Ishikawa (cell line): ENCODE results near the gene KCNAB1.

Experiments
- CEBPB ChIP-seq: IDR thresholded peaks from 2 replicates; pipeline ENCODE4 v1.6.1; 2012
- CREB1 ChIP-seq: IDR thresholded peaks from 2 replicates; pipeline ENCODE4 v1.6.1; 2012; ENCODE audit warnings: low read depth
- EGR1 ChIP-seq: IDR thresholded peaks from 2 replicates; pipeline ENCODE4 v1.6.1; 2012
- EP300 ChIP-seq: IDR thresholded peaks from 2 replicates; pipeline ENCODE4 v1.6.1; 2012; ENCODE audit warnings: borderline replicate concordance
- FOXM1 ChIP-seq: IDR thresholded peaks from 2 replicates; pipeline ENCODE4 v1.6.1; 2012; ENCODE audit warnings: low read depth, borderline replicate concordance
- MAX ChIP-seq: IDR thresholded peaks from 2 replicates; pipeline ENCODE4 v1.6.1; 2012
- NFIC ChIP-seq: IDR thresholded peaks from 2 replicates; pipeline ENCODE4 v1.6.1; 2012
- RAD21 ChIP-seq: IDR thresholded peaks from 2 replicates; pipeline ENCODE4 v1.6.1; 2012; ENCODE audit warnings: low read depth
- REST ChIP-seq: IDR thresholded peaks from 2 replicates; pipeline ENCODE4 v1.6.1; 2012; ENCODE audit warnings: low read depth, mild to moderate bottlenecking
- TAF1 ChIP-seq: IDR thresholded peaks from 2 replicates; pipeline ENCODE4 v1.6.1; 2012; ENCODE audit warnings: low read depth, mild to moderate bottlenecking
- TCF12 ChIP-seq: IDR thresholded peaks from 2 replicates; pipeline ENCODE4 v1.6.1; 2012; ENCODE audit warnings: low read depth
- TEAD4 ChIP-seq: IDR thresholded peaks from 2 replicates; pipeline ENCODE4 v1.6.1; 2012
- USF1 ChIP-seq: IDR thresholded peaks from 2 replicates; pipeline ENCODE4 v1.6.1; 2012
- YY1 ChIP-seq: IDR thresholded peaks from 2 replicates; pipeline ENCODE4 v1.6.1; 2012; ENCODE audit warnings: low read depth
- ZBTB7A ChIP-seq: IDR thresholded peaks from 2 replicates; pipeline ENCODE4 v1.6.1; 2012; ENCODE audit warnings: low read depth

KCNAB1 gene

GRCh38 chr3:156413293-156413892 is 293.0 kb downstream of the KCNAB1 start:
- TF ChIP-seq RAD21 = no peak

GRCh38 chr3:156416846-156417558 is 296.6 kb downstream of the KCNAB1 start:
- no peak for TF ChIP-seq USF1
- TF ChIP-seq YY1 = no peak
- no peak for TF ChIP-seq REST
- TF ChIP-seq MAX = no peak
- TF ChIP-seq EP300 = no peak
- TF ChIP-seq TAF1 = no peak
- TF ChIP-seq TEAD4 = no peak
- TF ChIP-seq EGR1 = no peak

- TF ChIP-seq CREB1 (no peak), TAF1 (no peak), FOXM1 (no peak), ZBTB7A (no peak), RAD21 (no peak), TCF12 (no peak), EP300 (no peak), EGR1 (no peak), MAX (no peak), NFIC (no peak), CEBPB (no peak), TEAD4 (no peak), YY1 (no peak), REST (no peak), USF1 (no peak)
These were observed 297.3 kb downstream of the KCNAB1 start for GRCh38 chr3:156417559-156418132.

- TF ChIP-seq RAD21 (no peak), NFIC (no peak), EGR1 (no peak), YY1 (no peak), CREB1 (no peak), ZBTB7A (no peak), MAX (no peak), TCF12 (no peak), CEBPB (no peak), REST (no peak), FOXM1 (no peak), EP300 (no peak), USF1 (no peak), TEAD4 (no peak), TAF1 (no peak)
These were observed 298.1 kb downstream of the KCNAB1 start for GRCh38 chr3:156418428-156418827.
